Measurements from ENCODE around the gene AGAP4.
"Not testable (repeated sequence)": the region's sequence is repeated elsewhere in the genome, so short reads cannot be mapped to it uniquely, and the experiment has no call there.

GRCh38 chr10:45820107-45820830 lies 27.0 kb downstream of the AGAP4 start:
- not testable (repeated sequence) for TF ChIP-seq ZNF274 (IDR thresholded peaks at IDR 0.05; ENCODE audit: borderline replicate concordance, extremely low read depth, low read length); CTCF (IDR thresholded peaks at IDR 0.05; ENCODE audit: control extremely low read depth in 1 of 3, insufficient read depth in 1 of 3, low read depth in 1 of 3, low read length in 3 of 3); USF2 (IDR thresholded peaks at IDR 0.05; ENCODE audit: low read length); JUN (IDR thresholded peaks at IDR 0.05; ENCODE audit: low read depth, low read length); POLR2A (IDR thresholded peaks at IDR 0.05; ENCODE audit: control extremely low read depth in 1 of 2, low read depth in 2 of 2, low read length in 2 of 2); ATF2 (IDR thresholded peaks at IDR 0.05; ENCODE audit: low read length); EP300 (IDR thresholded peaks at IDR 0.05; ENCODE audit: borderline replicate concordance in 1 of 2, low read depth in 2 of 2, low read length in 2 of 2); CEBPB (IDR thresholded peaks at IDR 0.05; ENCODE audit: low read depth, low read length); HDAC6 (IDR thresholded peaks at IDR 0.05; ENCODE audit: low read depth, low read length); SAP30 (IDR thresholded peaks at IDR 0.05; ENCODE audit: insufficient read depth, insufficient replicate concordance, low read length); ATF3 (IDR thresholded peaks at IDR 0.05; ENCODE audit: insufficient read depth, low read depth, low read length)

Data from H1 (cell line).